HG03066 (cell line): ENCODE data around the gene GRB2.
"Not testable (repeated sequence)": the region's sequence is repeated elsewhere in the genome, so short reads cannot be mapped to it uniquely, and the experiment has no call there.

Experiments
- ATAC-seq: cut with Tn5 transposase; IDR thresholded peaks from one replicate; pipeline ENCODE4 v1.9.1; 2021; ENCODE audit warnings: low read depth; ENCODE audit not compliant: unreplicated experiment

Gene GRB2

GRCh38 chr17:75325827-75326225 lies 79.7 kb downstream of the GRB2 start:
- ATAC-seq = no peak

GRCh38 chr17:75325348-75325747 lies 80.1 kb downstream of the GRB2 start:
- ATAC-seq = no peak

GRCh38 chr17:75321506-75321905 lies 84.0 kb downstream of the GRB2 start:
- no peak for ATAC-seq

GRCh38 chr17:75319904-75320691 lies 85.4 kb downstream of the GRB2 start:
- no peak for ATAC-seq

GRCh38 chr17:75318615-75319222 lies 86.8 kb downstream of the GRB2 start:
- ATAC-seq = no peak

- ATAC-seq = no peak
Observed at GRCh38 chr17:75318211-75318610, 87.3 kb downstream of the GRB2 start.

- ATAC-seq = no peak
Observed at GRCh38 chr17:75317671-75318070, 87.8 kb downstream of the GRB2 start.

- ATAC-seq = no peak
Observed at GRCh38 chr17:75316253-75316652, 89.2 kb downstream of the GRB2 start.

- no peak for ATAC-seq
Observed at GRCh38 chr17:75315541-75316243, 89.8 kb downstream of the GRB2 start.

GRCh38 chr17:75313941-75314551 lies 91.4 kb downstream of the GRB2 start:
- ATAC-seq = no peak

- no peak for ATAC-seq
Observed at GRCh38 chr17:75308732-75309629, 96.5 kb downstream of the GRB2 start.

GRCh38 chr17:75307957-75308731 lies 97.3 kb downstream of the GRB2 start:
- no peak for ATAC-seq

- ATAC-seq = no peak
Observed at GRCh38 chr17:75301502-75302206, 103.8 kb downstream of the GRB2 start.

GRCh38 chr17:75301049-75301448 lies 104.4 kb downstream of the GRB2 start:
- ATAC-seq = no peak

- ATAC-seq = no peak
Observed at GRCh38 chr17:75300280-75300679, 105.2 kb downstream of the GRB2 start.

GRCh38 chr17:75295201-75296158 lies 110.0 kb downstream of the GRB2 start:
- peak; percentile 56 for ATAC-seq

GRCh38 chr17:75292810-75293448 lies 112.5 kb downstream of the GRB2 start:
- ATAC-seq = not testable (repeated sequence)
